HG02870 (cell line): Measurements from ENCODE around the gene FAM89B.
"Not testable (repeated sequence)": the region's sequence is repeated elsewhere in the genome, so short reads cannot be mapped to it uniquely, and the experiment has no call there.

ENCODE experiments used
- ATAC-seq: cut with Tn5 transposase; IDR thresholded peaks from one replicate; pipeline ENCODE4 v1.9.1; 2021; ENCODE audit warnings: mild to moderate bottlenecking, moderate library complexity; ENCODE audit not compliant: unreplicated experiment

The FAM89B gene

DNA sequence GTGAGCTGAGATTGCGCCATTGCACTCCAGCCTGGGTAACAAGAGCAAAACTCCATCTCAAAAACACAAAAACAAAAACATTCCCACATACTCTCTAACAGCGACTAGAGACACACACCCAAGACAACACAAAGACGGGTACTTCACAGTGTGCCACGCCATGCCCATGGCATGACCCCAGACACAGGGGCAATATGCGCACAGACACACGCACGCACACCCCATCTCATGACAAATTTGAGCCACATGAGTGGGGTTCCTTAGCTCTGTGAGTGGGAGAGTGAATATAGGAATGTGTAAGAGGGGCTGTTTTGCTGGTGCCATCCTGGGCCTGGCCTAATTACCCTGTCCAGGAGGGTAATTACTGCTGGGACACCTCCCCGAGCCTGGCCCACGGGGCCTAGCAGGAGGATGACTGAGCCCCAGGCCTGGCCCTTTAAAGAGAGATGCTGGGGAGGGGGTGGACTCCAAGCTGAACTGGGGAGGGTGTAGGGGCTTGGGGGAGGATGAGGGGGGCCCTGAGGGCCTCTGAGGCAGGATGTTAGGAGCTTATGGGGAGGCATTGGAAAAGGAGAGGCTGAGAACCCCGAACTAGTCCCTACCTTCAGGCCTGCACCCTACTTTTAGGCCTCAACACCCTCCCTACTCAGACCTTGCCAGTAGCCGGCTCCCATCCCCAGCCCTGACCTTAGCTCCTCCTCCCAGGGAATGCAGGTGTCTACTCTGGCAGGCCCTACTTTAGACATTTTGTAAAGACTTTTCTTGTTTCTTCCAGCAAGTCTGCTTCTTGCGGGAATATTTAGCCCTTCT lies 15.7 kb upstream of the FAM89B start:
- no peak for ATAC-seq

DNA sequence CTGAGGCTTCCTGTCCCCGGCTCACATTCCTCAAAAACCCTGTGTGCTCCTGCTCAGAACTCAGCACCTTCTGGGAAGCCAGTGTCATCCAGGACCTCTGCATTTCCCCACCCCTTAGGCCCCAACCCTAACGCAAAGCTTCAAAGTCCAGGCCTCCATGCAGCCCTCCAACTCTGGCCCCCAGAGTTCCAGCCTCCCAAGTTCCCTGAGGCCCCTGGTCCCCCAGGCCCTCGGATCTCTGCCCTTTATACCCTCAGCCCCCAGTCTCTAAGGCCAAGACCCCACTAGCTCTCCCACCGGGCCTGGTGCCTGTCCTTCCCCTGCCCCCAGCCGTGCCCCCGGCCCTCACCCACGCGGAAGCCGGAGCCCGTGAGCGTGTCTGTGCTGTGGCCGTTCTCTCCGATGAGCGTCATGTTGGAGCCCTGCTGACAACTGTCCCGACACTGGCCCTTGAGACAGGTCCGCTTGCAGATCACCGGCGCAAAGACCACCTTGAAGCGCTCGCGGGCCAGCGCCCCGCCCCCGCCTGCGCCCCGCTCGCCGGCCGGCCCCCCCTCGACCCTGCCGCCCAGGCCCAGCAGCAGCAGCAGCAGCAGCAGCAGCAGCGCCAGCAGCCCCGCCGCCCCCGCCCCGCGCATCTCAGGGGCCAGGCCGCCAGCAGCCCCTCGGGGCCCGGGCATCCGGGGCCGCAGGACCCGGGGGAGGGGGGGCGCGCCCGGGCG lies 14.9 kb upstream of the FAM89B start:
- no peak for ATAC-seq

DNA sequence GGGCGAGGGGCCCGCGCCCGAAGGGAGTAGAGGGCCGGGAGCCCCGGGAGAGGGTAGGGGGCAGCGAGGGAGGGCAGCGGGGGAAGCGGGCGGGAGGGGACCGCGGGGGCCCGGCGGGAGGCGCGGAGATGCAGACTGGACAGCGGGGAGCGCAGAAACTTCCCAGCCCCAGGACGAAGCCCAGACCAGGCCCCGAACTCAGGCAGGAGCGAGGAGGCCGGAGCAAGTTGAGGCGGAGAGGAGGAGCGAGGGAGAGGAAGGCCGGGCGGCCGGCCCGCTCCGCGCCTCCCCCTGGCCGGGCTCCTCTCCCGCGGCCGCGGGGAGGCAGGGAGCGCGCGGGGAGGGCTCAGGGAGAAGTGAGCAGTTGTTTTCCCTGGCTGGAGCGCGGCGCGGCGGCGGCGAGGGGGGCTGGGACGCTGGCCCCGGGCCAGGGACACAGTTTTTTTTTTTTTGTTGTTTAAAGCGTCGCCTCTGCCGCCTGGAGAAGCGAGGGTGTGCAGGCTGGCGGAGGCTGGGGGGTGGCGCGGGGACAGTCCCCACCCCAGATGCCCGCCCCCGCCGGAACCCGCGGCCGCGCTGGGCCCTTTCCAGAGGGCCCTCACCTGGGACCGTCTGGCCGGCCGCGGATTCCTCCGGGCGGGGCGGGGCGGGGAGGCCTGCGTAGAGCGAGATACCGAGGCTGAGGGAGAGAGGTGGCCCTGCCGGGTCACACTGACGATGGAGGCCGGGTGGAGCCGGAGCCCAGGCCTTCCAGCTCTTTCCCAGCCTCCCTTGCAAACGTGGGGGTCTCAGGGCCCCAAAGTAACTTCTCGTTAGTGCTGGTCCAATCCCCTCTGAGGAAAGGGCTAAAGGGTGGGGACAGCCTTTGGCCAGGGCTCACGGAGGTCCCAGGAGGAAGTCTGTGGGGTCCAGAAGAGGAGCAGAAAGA lies 14.1 kb upstream of the FAM89B start, which contains the start of gene LTBP3:
LTBP3 (minus strand) TSS at position 358 of the 928 bp plus-strand sequence. CDS start 400 bp downstream, outside the sequence.
- ATAC-seq: no peak

DNA sequence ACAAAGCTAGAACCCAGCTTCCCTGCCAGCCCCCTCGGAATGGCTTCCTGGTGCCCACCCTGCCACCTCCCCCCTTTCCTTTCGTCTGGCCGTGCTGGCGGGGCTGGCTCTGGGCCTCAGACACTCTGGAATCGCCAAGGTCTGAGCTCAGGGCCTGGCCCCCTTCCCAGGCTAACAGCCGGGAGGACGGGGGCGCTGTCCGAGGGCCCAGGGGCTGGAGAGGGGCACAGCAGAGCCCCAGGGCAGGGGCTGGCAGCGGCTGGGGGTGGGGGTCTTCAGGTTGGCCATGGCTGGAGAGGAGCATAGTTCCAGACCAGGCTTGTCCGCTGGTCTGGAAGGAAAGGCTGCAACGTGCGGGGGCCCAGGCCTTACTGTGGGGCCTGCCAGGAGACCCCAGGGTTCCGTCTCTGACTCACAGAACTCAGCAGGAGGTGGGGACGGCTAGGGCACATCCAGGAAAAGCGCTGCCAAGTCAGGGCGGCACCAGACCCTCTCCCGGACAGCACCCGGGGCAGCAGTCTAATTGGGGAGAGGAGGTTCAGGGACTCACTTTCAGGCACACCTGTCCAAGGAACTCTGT lies 13.3 kb upstream of the FAM89B start:
- no peak for ATAC-seq

DNA sequence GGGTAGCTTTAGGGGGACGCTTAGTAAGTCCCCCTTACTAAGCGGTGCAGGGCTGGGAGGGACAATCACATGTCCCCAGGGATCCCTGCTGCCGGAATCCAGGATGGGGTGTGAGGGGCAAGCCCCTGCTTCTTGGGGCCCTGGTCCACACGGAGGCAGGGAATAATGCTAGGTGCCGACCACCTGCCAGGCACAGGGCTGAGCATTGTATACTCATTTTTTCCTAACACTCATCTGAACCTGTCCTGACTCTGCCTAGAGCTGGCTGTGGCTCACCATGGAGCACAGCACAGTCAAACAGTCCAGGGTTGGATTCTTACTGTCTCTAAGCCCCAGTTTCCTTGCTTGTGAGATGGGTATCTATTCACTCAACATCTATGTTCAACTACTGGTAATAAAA lies 12.8 kb upstream of the FAM89B start:
- ATAC-seq: no peak

DNA sequence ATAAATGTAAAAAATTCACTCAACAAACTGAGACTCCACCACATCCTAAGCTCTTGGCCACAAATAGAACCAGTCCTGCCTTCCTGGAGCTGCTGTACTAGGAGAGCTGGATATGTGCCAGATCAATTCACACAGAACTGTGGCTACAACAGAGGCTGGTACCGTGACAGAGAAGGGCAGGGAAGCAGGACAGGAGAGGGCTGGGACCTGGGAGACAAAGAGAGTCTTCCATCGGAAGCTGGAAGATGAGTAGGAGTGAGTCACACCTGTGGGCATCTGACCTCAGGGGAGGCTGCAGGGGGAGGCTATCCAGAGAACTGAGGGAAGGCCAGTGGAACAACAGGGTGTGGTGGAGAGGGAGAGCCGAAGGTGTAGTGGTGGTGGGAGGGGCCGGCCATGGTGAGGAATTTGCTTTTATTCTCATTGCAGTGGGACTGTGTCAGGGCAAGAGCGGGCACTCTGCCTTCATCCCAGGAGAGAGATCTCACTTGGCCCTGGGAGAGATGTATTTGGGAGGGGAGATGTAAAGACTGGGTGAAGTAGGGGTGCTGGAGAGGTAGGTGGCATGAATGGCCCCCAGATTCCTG lies 12.3 kb upstream of the FAM89B start:
- ATAC-seq: no peak

DNA sequence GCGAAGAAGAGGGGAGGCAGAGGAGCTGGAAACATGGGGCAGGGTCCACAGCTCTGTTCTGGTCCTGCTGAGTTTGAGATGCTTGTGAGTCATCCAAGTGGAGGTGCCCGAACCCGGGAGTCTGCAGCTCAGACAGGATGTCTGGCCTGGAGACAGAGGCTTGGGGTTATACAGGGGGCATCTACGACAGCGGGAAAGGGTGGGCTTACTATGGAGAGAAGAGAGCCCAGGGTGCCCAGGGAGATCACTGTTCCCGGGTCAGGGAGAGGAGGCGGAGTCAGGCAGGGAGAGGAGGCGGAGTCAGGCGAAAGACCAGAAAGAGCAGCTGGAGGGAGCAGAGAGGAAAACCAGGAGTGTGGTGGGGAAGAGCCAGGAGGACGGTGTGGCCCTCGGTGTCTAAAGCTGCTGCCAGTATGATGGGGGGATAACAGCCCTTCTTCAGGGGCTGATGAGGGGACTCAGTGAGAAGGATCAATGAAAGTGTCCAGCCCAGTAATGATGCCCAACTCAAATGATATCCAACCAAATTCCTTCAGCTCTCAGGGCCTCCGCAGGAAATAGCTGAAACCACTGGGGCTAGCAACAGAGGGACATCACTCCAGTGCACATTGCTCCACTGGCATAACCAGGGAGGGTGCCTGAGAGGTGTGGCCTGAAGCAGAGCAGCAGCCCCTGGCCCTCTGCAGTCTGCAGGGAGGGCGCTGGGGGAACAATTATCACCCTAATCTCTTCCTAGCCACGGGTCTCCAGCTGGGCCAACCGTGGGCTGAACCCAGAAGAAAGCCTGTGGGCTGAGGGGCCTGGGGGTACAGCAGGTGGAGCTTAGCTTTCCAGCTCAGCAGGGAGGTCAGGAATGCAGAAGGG lies 11.6 kb upstream of the FAM89B start:
- ATAC-seq: no peak

DNA sequence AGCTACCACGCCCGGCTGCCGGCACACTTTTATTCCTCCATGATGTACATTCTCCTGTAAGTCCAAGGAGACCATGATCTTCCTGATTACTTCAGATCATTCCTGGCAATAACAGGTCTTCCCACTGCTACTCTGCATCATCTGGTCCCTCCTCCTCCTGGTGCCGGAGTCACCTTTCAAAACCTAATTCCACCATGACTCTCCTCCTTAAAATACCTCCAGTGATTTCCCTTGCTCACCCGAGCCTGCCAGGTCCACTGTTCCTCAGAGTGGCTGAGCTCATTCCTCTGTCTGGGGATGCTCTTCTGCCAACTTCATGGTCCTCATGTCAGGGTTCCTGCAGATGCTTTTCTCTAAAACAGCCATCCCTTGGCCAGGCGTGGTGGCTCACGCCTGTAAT lies 10.3 kb upstream of the FAM89B start:
- ATAC-seq: no peak

DNA sequence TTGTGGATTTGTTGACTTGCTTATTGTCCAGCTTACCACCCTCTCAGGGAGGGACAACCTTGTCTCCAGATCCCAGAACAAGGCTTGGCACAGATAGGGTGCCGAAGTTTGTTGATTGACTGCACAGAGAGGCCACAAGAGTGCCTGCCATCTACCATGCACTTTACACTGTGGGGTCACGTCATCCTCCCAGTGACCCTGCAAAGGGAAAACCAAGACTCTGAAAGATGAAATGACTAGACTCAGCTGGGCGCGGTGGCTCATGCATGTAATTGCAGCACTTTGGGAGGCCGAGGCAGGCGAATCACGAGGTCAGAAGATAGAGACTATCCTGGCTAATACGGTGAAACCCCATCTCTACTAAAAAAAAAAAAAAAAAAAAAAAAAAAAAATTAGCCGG lies 9.6 kb upstream of the FAM89B start:
- no peak for ATAC-seq

DNA sequence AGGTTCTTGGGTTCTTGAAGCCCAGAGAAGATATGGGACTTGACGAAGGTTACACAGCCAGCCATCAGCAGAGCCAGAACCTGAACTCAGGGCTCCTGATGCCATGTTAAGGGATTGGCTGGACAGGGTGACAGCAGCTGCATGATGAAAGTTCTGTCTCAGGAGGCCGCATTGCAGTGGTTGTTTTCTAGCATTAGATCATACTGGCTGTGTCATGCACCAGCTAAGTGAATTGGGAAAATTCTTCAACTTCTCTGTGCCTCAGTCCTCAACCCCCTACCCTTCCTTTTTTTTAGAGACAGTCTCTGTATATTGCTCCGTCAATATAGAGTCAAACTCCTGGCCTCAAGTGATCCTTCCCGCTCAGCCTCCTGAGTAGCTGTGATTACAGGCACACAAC lies 8.7 kb upstream of the FAM89B start:
- no peak for ATAC-seq

DNA sequence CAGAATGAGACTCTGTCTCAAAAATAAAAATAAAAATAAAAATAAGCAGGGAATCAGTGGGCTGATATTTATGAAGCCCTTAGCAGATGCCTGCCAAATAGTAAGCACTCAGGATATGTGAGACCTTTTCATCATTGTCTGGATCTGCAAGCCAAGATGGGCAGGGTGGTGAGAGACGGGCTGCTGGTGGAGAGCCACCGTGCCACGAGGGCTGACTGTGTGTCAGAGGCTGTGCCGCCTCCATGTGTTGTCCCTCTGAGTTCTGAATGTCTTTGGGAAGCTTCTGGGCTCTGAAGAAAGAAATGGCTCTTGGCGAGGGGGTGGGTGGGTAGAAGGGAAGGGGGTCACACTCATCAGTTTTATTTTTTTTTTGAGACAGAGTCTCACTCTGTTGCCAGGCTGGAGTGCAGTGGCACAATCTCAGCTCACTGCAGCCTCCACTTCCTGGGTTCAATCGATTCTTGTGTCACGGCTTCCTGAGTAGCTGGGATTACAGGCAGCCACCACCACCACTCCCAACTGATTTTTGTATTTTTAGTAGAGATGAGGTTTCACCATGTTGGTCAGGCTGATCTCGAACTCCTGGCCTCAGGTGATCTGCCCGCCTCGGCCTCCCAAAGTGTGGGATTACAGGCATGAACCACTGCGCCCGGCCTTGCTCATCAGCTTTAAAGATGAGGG lies 7.3 kb upstream of the FAM89B start:
- not testable (repeated sequence) for ATAC-seq

DNA sequence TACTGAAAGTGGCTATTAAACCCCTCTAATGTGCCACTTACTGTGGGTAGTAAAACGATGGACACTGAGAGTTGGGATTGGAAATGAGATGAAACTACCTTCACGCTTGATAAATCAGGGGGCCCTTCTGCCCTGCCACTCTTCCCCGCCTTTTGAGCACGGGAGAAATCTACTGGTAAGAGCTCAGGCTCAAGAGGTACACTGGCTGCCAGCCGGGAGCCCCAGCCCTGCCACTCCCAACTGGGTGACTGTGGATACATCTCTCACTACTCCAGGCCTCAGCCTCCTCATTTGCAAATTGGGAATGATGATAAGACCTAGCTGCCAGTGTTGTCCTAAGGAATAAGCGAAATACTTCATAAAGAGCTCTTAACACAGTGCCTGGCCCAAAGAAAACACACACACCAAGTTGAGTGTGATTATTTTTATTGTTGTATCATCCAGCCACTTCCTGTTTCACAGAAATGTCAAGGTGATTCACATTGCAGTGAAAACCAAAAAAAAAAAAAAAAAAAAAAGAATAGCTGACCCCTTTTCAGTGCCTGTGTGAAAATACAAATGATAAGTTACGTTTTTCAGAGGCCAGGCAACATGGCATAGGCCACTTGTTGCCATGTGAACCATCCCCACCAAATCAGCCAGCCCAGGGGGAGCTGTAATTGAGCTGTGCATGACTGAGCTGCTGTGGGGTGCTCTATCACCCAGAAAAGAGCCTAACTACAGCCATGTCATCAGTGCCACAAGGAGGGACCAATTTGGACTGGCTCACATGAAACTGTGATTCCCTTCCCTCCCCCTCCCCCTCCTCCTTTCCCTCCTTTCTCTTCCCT lies 6.5 kb upstream of the FAM89B start:
- ATAC-seq: no peak

DNA sequence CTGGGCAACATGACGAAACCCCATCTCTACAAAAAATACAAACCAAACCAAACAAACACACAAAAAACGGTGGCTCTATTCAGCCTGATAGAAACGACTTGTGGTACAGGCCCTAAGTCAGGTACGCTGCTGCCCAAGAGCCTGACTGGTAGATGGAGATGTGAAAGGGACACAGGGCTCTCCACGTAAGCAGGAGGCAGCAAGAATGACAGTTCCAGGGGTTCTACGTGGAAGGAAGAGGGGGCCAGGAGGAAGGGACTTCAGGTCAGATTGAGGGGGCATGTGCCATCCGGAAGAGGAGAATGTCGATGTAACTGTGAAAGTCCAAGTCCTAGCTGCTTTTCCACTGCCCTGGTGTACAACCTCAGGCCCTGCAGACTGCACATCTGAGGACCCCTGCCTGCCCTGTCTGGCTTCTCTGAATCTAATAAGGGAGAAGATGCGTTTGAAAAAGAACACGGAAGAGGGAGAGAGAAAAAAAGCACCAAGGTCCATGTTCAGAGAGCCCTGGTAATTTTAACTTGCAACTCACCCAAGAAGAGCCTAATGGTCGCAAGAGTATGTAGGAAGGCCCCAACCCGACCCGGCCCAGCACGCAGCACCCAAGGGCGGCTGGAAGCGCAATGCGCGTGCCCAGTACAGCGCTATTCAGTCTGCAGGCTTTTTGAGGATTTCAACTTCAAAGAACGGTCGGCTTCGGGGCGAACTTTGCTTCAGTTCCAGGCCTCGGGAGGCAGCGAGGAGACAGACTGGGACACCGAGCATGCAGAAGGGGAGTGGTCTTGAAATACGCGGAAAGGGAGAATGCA lies 3.0 kb upstream of the FAM89B start:
- ATAC-seq: peak; percentile 3

DNA sequence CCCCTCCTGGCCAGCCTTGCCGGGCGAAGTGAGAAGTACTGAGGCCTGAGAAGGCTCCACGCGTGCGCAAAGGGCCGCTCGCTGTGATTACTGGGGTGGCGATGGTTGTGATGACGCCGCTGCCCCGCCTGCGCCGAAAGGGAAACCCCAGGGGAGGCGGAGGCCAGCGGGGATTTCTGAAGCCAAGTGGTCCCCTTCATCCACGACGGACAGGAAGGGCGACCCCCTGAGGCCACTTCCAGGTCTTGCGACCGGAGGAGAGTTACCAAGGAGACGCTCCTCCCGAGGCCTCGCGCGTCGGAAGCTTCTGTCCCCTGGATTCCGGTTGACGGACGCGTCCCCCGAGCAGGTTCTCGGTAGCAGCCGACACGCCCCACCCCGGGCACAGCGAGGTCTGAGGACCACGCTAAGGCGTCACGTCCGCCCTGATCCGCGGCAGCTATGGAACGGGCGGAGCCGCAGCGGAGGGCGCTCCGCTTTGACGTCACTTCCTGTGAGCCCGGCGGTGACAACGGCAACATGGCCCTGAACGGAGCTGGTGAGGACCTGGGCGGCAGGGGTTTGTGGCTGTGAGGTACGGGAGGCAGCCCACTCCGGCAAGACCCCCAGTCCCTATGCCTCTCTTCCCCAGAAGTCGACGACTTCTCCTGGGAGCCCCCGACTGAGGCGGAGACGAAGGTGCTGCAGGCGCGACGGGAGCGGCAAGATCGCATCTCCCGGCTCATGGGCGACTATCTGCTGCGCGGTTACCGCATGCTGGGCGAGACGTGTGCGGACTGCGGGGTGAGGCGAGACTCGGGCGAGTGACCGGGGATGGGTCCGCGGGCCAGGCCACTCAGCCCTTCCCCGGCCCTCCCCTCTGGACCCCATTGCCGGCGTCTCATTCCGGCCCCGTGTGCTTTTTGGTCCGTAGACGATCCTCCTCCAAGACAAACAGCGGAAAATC lies 2.1 kb upstream of the FAM89B start, which contains the start of gene ZNRD2:
ZNRD2 (plus strand) TSS at position 505 of the 946 bp plus-strand sequence; CDS start at position 520, 15 bp downstream.
- peak; percentile 67 for ATAC-seq

DNA sequence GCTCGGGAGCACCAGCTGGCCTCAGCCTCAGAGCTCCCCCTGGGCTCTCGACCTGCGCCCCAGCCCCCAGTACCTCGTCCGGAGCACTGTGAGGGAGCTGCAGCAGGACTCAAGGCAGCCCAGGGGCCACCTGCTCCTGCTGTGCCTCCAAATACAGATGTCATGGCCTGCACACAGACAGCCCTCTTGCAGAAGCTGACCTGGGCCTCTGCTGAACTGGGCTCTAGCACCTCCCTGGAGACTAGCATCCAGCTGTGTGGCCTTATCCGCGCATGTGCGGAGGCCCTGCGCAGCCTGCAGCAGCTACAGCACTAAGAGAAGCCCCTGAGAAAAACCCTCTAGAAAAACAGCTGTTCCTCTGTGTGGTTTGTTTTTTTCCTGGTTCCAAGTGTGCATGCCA lies 918 bp upstream of the FAM89B start:
- no peak for ATAC-seq

DNA sequence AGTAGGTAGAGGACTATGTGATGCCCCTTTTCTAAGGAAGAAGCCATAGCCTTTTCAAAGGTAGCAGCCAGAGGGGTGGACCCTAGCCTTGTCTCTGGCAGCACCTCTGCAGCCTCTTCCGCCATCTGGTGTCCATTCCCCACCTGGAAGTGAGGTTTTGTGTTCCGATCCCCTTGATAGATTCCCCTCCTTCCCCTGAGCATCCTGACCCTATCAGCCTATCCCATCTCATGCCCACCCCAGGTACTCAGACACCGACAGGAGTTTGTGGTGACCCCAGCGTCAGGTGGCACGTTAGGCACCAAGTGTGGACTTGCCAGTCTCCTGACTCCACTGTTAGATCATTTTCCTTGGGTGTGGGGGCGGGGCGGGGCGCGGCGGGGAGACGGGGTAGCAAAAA lies 398 bp upstream of the FAM89B start:
- no peak for ATAC-seq
